Activated B cell treated with CpG ODN at 0.5 μM for 24 hours (primary cell): ENCODE results near the gene CREBRF. TPM values are rescaled to one million over a fixed set of nuclear protein-coding genes. Genes with fewer than 3 reads are reported as not detected.
"Not testable (repeated sequence)": the region's sequence is repeated elsewhere in the genome, so short reads cannot be mapped to it uniquely, and the experiment has no call there.

Experiments
- ATAC-seq: fragments of 200-7000 bp; cut with Tn5 transposase; one replicate; pipeline ENCODE4 v1.10.0; 2021; ENCODE audit warnings: low read depth, mild to moderate bottlenecking, moderate library complexity
- CTCF ChIA-PET: fragments of 350-600 bp; sonication (Branson Sonifier 250); formaldehyde crosslinking; loops from one replicate; lab custom pipeline; 2021; ENCODE audit warnings: antibody characterized with exemption; lab: Charles Lee
- POLR2A ChIA-PET: fragments of 350-600 bp; sonication (Branson Sonifier 250); formaldehyde crosslinking; loops from one replicate; lab custom pipeline; 2021; ENCODE audit warnings: antibody characterized with exemption; lab: Charles Lee
- DNase-seq: peaks from one replicate; pipeline ENCODE4 v3.0.0; 2022
- H3K27ac Mint-ChIP-seq: one replicate; pipeline ENCODE4 v1.8.0; 2020; ENCODE audit warnings: mixed read lengths
- H3K27me3 Mint-ChIP-seq: one replicate; pipeline ENCODE4 v1.8.0; 2021; ENCODE audit warnings: mixed read lengths
- H3K36me3 Mint-ChIP-seq: one replicate; pipeline ENCODE4 v1.8.0; 2021; ENCODE audit warnings: low read depth, mixed read lengths
- H3K4me1 Mint-ChIP-seq: one replicate; pipeline ENCODE4 v1.8.0; 2021; ENCODE audit warnings: mixed read lengths
- H3K4me3 Mint-ChIP-seq: one replicate; pipeline ENCODE4 v1.8.0; 2020; ENCODE audit warnings: mild to moderate bottlenecking, mixed read lengths
- H3K9me3 Mint-ChIP-seq: one replicate; pipeline ENCODE4 v1.8.0; 2020; ENCODE audit warnings: mixed read lengths
- CTCF ChIP-seq: fragments of 200-600 bp; IDR thresholded peaks from one replicate; pipeline ENCODE4 v1.8.0; 2022; ENCODE audit warnings: antibody characterized with exemption, mild to moderate bottlenecking
- intact Hi-C: fragments of 100-400 bp; cut with micrococcal nuclease; formaldehyde crosslinking; loops from one replicate; pipeline ENCODE4 v1.15.1; 2024
- total RNA-seq: library from RNA; stranded (reverse); gene quantifications from 2 replicates; pipeline ENCODE4 v1.2.3, GENCODE V29; 2022

Gene CREBRF
- total RNA-seq, 1 donor from 2014 or later = 37.4 TPM

DNA sequence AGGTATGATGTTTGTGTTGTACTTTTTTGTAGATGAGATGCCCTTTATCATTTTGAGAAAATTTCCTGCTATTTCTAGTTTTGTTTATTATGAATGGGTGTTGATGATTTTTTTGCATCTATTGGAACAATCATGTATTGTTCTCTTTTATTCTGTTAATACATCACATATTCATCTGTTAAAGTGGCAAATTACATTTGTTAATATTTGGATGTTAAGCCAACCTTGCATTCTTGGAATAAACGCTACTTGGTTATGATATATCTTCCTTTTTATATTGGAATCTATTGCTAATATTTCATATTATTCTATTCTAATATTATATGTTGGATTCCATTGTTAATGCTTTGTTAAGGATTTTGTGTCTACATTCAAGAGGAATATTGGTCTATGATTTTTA is 63.6 kb downstream of the CREBRF start:
- Mint-ChIP-seq H3K36me3 (peaks cover 70% of the 10 kb centered on the region), H3K27me3 (no peaks in the 10 kb centered on the region), H3K4me1 (peaks cover 7% of the 10 kb centered on the region), H3K27ac (no peak overlapping the region), H3K9me3 (peaks cover 5% of the 10 kb centered on the region), H3K4me3 (no peak overlapping the region)
- ATAC-seq (no peak), DNase-seq (no peak)
- intact Hi-C loops = no loop called here
- no peak for TF ChIP-seq CTCF
- ChIA-PET POLR2A (interaction anchor here (0.7 kb wide), 1 partner anchor 62 kb away, joined by 8 read pairs; no protein-coding TSS in a partner anchor), CTCF (no interaction called here)

DNA sequence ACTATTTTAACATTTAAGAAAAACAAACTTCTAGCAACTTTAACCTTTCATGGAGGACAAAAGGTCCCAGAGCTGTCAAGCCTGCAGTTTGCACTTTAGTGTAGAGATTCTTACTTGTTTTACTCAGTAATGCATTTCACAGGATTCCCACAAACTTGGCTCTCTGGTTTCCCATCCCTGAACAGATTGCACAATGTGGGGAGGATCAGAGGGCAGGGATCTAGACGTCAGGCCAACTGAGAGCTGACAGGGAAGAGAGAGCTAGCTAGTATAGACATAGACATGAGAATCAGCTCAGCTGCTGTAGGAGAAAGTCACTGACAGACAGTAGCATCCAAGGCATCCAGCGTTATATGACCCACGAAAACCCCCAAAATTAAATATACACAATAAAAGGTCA is 67.3 kb downstream of the CREBRF start:
- intact Hi-C loops = no loop called here
- Mint-ChIP-seq H3K36me3 (peaks cover 77% of the 10 kb centered on the region), H3K27me3 (no peaks in the 10 kb centered on the region), H3K4me1 (no peaks in the 10 kb centered on the region), H3K4me3 (no peak overlapping the region), H3K9me3 (peaks cover 5% of the 10 kb centered on the region), H3K27ac (no peak overlapping the region)
- no peak for ATAC-seq
- ChIA-PET POLR2A (no interaction called here), CTCF (no interaction called here)
- no peak for TF ChIP-seq CTCF
- DNase-seq = no peak

DNA sequence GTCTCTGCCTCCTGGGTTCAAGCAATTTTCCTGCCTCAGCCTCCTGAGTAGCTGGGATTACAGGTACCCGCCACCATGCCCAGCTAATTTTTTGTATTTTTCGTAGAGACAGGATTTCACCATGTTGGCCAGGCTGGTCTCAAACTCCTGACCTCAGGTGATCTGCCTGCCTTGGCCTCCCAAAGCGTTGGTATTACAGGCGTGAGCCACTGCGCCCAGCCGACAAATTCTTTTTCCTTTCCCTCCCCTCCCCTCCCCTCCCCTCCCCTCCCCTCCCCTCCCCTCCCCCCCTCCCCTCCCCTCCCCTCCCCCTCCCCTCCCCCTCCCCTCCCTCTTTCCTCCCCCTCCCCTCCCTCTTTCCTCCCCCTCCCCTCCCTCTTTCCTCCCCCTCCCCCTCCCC is 76.0 kb downstream of the CREBRF start:
- H3K9me3 Mint-ChIP-seq, DNase-seq, H3K4me3 Mint-ChIP-seq, H3K27ac Mint-ChIP-seq, H3K4me1 Mint-ChIP-seq, ATAC-seq, CTCF ChIA-PET, H3K27me3 Mint-ChIP-seq: not testable (repeated sequence)
- intact Hi-C loops = loop anchor here (5.0 kb wide), 1 partner anchor 40 kb away; no protein-coding TSS in a partner anchor
- peaks cover 56% of the 10 kb centered on the region for H3K36me3 Mint-ChIP-seq
- POLR2A ChIA-PET = interaction anchor here (0.7 to 0.8 kb wide), 2 partner anchors 75 to 97 kb away, joined by 4 to 7 read pairs; no protein-coding TSS in a partner anchor

DNA sequence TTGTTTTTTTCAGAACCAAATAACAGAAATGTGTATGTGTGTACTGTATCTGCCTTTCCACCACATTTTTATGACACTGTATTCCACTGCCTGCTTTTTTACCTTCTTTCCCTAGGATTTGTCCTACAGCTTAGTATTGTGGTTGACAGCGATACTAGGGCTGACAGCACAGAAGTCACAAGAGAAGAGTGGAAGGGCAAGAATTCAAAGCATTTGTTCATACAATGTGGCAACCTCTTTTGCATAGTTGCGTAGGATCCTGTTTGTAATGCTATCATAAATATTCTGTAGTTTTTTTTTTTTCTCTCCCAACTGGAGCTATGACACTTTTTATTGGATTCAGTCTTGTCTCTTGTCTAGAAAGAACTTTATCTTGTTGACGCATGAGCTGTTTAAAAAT is 82.6 kb downstream of the CREBRF start:
- H3K4me1 Mint-ChIP-seq = no peaks in the 10 kb centered on the region
- ChIA-PET CTCF (no interaction called here), POLR2A (no interaction called here)
- ATAC-seq (no peak), DNase-seq (no peak)
- no peak overlapping the region for H3K27ac Mint-ChIP-seq
- peaks cover 40% of the 10 kb centered on the region for H3K36me3 Mint-ChIP-seq
- H3K4me3 Mint-ChIP-seq = no peak overlapping the region
- H3K27me3 Mint-ChIP-seq = no peaks in the 10 kb centered on the region
- H3K9me3 Mint-ChIP-seq = no peaks in the 10 kb centered on the region
- TF ChIP-seq CTCF = no peak
- intact Hi-C loops = no loop called here

DNA sequence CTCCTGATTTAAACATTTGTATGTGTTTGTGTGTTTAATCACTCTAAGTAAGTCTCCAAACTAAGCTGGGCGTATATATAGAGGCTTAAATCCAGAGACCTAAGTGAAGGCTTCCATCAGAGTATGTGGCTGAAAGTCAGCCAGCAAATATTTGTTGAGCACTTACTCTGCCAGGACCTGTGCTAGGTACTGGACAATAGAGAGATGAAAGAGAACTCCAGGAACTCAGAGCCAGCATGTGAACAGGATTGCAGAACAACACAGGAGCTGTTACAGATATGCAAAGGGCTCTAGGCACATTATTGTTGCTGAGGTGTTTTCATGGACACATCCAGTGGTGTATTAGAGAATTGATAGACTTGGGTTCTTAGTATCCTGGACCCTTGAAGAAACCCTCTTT is 83.5 kb downstream of the CREBRF start:
- POLR2A ChIA-PET = interaction anchor here (0.6 kb wide), 1 partner anchor 82 kb away, joined by 4 read pairs; no protein-coding TSS in a partner anchor

More for the DNA sequence above, 83.5 kb downstream of the CREBRF start:
- H3K27me3 Mint-ChIP-seq = no peaks in the 10 kb centered on the region
- no peak for TF ChIP-seq CTCF
- H3K36me3 Mint-ChIP-seq = peaks cover 37% of the 10 kb centered on the region
- ATAC-seq (no peak), DNase-seq (no peak)
- H3K4me1 Mint-ChIP-seq = peaks cover 3% of the 10 kb centered on the region
- CTCF ChIA-PET = no interaction called here
- H3K27ac Mint-ChIP-seq = no peak overlapping the region
- intact Hi-C loops = no loop called here
- H3K4me3 Mint-ChIP-seq = no peak overlapping the region
- H3K9me3 Mint-ChIP-seq = no peaks in the 10 kb centered on the region
